ENCODE measurements around the gene CERS5.
"Not testable (repeated sequence)": the region's sequence is repeated elsewhere in the genome, so short reads cannot be mapped to it uniquely, and the experiment has no call there.

The CERS5 gene

DNA sequence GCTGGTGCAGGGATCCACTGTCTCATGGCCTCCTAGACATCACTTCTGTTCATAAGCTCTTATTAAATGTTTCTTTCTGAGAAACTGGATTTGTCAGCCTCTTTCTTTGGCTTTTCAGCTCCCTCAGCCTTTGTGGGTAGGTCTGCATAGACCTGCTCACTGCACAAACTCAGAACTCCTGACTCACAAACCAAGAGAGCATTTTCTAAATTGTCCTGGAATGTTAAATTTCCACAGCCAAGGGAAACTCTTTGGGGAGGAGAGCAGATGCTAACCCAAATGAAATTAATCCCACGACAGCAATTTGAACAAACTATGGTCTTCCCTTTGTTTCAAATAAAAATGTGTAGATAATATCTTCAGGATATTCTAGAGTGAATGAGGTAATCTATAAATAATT lies 19.5 kb upstream of the CERS5 start:
- DNase-seq (ENCODE audit: low read depth), result no peak

DNA sequence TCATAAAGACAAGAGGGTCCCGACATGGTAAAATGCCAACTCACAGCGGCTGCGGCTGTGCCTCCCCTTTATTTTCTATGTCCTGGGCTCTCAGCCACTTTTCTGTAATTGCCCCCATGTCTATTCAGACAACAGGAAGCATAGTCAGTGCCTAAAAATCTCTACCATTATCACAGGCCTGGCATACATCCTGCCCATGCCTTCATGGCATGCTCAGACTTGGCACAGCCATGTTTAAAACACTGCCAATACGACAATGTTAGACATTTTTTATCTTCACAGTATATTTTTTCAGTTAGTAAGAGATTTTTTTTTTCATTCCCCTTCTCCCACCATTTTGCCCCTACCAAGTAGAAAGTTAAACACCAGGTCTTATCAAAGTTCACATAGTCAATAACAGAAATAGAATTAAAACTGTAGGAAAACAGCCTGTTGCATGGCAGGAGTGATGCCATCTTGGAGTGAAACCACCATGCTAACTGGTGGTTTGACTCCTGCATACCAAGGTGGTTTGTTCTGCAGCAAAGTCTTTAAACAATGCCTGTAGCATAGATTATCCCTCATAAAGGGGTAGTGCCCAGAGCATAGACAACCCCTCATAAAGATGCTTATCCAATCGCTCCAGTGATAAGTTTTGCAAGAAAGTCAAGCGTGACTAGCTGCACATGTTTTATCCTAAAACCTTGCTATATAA lies 18.9 kb upstream of the CERS5 start:
- DNase-seq (ENCODE audit: low read depth), result no peak

DNA sequence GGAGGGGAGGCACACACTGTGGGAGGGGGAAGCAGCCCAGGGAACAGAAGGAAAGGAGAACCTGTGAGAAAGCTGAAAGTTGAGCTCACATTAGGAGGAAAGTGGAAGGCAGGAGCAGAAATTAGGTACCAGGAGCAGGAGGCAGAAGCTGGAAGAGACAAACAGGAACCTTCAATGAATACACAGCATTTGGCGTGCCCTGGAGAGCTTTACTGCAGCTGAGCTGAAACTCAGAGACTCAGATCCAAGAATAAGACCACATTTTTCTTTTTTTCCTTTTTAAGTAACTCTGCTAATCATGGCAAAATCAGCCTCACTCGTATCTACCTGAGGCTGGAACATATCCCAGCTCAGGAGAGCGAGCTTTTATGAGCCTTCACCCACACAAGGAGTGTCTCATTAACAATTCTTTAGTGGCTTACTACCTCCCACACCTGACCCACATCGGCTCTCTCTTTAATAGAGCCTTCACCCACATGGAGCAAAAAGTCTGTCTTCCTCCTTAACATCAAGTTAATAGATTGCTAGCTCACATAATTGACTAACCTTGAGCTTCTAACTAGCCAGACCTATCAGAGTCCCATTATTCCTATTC lies 18.2 kb upstream of the CERS5 start:
- DNase-seq (ENCODE audit: low read depth), result no peak

DNA sequence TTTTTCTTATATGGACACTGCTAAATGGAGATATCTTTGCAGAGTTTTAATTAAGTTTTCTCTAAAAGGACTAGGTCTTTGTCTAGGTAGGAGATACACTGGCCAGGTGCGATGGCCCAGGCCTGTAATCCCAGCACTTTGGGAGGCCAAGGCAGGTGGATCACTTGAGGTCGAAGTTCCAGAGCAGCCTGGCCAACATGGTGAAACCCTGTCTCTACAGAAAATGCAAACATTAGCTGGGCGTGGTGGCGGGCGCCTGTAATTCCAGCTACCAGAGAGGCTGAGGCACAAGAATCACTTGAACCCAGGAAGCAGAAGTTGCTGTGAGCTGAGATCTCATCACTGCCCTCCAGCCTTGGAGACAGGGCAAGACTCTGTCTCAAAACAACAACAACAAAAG lies 17.1 kb upstream of the CERS5 start:
- no peak for DNase-seq (ENCODE audit: low read depth)

DNA sequence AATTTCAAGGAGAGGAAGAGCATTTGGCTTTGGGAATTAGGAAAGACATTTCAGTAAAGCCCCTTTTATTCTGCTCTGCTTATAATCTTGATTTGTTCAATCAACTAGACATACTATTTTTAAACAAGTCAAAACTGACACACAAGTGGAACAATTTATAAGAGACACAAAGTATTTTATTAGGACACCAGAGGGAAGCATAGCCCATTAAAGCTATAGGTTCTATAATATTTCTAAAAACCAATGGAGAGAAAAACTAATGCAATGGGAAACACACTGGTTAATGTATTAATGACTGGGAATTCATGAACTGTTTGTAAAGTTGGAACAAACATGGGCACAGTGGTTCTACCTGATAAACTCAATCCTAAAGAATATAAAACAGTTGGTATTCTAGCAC lies 15.3 kb upstream of the CERS5 start:
- no peak for DNase-seq (ENCODE audit: low read depth)

DNA sequence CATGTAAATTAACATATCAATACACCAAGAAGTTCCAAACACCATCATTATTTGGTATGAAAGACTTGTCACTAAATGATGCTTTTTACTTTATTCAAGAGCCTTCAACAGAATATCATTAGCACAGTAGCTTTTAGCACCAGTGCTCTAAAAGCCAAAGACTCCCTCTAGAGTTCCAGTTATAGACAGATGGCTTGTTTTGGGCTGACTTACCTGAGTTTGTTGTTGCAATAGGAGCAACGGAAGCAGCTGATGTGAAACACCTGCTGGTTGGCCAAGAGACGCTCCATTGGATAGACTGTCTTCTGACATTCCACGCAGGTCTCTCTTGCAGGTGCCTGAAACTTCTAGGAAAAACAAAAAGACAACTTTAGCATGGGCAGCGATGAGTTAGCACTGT lies 14.5 kb upstream of the CERS5 start:
- no peak for DNase-seq (ENCODE audit: low read depth)

DNA sequence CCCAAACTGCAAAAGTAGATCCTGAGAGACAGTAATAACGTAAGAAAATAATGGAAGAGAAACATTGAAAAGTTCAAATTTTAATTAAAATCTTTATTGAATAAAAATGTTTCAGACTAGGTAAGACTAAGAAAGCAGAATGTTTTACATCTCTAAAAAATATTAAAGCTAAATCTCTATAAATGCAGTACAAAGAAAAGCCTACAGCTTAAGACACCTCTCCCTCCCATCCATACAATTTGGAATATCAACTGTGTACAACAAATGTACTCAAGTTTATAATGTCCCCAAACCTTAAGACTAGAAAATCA lies 8.5 kb upstream of the CERS5 start:
- no peak for DNase-seq (ENCODE audit: low read depth)

DNA sequence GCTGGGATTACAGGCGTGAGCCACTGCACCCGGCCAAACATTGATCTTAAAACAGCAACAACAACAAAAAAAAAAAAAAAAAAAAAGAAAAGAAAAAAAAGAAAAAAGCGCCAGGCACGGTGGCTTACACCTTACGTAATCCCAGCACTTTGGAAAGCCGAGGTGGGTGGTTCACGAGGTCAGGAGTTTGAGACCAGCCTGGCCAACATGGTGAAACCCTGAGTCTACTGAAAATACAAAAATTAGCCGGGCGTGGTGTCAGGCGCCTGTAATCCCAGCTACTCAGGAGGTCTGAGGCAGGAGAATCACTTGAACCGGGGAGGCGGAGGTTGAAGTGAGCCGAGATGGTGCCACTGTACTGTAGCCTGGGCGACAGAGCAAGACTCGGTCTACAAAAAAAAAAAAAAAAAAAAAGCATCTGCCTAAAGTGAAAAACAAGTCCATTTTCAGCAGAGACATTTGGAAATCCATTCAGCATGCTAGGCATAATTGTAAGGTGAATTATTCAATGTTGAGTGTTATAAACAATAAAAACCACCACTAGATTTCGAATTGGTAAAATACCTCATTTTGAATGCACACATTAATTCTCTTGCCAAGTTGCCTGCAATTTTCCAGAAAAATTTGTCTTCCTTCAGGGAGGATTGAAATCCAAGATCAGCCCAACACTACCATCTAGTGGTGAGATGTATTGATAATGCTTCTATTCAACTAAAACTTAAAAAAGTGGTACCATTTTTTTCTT lies 8.0 kb upstream of the CERS5 start:
- DNase-seq (ENCODE audit: low read depth), result no peak

DNA sequence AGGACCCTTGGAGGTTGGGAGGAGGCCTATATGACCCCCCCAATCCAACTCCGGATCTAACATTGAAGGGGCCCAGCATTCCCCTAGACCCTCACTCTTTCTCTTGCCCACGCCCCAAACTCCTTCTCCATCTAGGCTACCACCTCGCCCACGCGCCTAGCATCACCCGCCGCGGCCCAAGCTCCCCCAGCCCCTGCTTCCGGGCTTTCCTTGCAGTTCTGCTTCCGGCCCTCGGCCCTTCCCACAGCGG lies 445 bp downstream of the CERS5 start:
- DNase-seq (ENCODE audit: low read depth), result no peak

DNA sequence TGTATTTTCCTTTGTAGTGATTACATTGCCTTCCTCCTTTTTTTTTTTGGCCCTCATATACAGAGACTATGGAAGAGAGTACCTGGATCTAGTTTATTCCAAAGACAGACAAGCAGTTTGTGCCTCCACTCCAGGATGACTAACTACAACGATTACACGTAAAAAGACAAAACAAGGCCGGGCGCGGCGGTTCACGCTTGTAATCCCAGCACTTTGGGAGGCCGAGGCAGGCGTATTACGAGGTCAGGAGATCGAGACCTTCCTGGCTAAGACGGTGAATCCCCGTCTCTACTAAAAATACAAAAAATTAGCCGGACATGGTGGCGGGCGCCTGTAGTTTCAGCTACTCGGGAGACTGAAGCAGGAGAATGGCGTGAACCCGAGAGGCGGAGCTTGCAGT lies 2.2 kb downstream of the CERS5 start:
- DNase-seq (ENCODE audit: low read depth), result no peak

DNA sequence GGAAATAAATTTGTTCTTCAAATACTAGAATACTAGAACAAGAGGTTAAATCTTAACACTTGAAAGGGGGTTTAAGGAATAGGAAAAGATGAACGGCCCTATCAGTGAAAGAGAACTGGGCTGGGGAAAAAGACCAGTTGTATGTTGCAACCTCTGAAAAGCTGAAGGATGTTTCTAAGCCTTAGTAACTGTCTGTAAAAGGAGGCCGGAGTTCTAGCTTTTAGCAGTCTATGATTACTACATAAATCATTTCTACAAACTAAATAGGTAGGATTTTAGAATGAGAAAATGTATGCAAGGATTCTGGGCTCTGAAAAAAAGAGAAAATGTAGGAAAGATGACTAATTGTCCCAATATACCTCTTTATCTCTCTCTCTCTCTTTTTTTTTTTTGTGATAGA lies 4.9 kb downstream of the CERS5 start:
- no peak for DNase-seq (ENCODE audit: low read depth)

DNA sequence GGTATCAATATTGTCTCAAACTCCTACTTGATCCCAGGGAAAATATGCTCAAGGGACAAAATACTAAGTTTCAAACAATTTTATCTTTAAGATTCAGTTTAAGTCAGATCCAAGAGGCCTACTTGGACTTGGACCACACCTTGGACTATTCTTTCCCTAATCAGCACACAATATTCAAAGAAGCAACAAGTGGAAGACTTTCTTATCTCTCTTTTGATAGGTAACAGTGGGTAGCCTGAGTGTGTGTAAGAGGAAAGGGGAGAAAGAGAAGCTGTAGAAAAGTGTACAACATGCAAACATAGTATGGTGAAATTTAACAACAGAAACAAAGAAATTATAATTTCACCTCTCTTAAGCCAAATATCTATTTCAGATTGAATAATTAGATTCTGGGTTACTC lies 6.5 kb downstream of the CERS5 start:
- no peak for DNase-seq (ENCODE audit: low read depth)

DNA sequence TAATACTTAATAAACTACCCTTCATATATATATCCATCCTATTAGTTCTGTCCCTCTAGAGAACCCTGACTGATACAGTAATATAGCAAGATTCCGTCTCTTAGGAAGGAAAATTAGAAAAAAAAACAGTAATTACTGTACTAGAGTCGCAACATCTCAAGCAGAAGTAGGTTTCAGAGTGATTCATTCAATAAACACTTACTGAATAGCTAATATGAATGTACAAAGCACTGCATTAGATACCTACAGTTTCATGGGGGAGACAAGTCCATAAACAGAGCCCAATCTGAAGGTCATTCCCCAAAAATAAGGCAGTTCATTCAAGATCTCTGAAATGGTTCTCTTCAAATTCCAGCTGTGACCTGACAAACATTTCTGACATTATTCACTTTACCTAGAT lies 9.9 kb downstream of the CERS5 start:
- no peak for DNase-seq (ENCODE audit: low read depth)

DNA sequence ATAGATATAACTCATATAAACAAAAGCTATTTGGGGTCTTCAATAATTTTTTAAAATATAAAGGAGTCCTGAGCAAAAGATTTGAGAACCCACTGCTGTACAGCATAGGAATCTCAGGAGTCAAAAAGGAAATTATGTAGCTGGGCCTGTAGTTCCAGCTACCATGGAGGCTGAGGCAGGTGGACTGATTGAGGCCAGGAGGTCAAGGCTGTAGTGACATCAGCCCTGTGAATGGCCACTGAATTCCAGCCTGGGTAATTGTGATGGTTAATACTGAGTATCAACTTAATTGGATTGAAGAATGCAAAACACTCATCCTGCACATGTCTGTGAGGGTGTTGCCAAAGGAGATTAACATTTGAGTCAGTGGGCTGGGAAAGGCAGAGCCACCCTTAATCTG lies 10.5 kb downstream of the CERS5 start:
- DNase-seq (ENCODE audit: low read depth), result no peak

DNA sequence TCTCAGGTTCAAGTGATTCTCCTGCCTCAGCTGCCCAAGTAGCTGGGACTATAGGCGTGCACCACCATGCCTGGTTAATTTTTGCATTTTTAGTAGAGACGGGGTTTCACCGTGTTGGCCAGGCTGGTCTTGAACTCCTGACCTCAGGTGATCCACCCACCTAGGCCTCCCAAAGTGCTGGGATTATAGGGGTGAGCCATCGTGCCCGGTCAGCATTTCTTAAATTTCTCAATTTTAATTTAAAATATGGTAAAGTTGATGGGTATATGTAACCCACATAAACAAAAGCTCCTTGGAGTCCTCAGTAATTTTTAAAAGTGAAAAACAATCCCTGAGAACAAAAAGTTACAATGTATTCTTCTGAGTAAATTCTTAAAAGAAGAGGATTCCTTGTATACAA lies 12.2 kb downstream of the CERS5 start:
- DNase-seq (ENCODE audit: low read depth), result not testable (repeated sequence)

DNA sequence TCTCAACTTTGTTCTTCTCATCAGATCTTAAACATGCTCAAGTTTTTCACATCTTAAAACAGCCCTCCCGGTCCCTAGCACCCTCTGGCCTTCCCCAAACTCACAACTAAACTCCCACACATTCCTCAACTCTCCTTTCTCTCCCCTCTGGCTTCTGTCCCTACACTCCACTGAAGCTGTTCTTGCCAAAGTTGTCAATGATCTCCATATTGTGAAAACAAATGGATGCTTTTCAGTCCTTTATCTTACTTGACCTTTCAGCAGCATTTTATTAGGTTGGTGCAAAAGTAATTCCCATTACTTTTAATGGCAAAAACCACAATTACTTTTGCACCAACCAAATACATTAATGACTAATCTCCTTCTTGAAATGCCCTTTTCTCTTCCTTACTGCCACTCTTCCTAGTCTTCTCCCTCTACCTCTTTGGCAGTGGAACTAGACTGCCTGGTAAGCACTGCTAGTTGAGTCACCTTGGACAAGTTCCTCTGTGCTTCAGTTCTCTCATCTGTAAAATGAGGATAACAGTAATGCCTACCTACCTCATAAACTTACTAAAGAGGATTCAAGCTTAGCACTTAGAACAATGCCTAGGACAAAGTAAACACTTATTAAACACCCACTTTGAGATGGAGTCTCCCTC lies 16.0 kb downstream of the CERS5 start:
- no peak for DNase-seq (ENCODE audit: low read depth)

DNA sequence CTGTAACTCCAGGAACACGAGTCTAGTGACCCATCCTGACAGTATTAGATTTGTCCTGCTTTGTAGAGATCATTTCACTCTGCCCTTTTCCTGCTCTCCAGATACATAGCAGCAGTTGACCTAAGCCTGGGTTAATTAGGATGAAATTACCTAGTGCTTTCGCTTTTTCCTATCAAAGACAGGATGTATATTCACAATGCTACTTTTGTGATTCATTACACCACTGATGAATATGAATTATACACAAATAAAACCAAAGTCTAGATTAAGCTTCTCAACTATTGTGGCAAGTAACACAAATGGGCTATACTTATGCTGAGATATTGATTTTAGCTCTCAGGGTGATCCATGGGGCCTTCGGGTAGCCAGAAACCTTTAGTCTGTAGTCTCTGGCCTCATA lies 17.9 kb downstream of the CERS5 start:
- no peak for DNase-seq (ENCODE audit: low read depth)

DNA sequence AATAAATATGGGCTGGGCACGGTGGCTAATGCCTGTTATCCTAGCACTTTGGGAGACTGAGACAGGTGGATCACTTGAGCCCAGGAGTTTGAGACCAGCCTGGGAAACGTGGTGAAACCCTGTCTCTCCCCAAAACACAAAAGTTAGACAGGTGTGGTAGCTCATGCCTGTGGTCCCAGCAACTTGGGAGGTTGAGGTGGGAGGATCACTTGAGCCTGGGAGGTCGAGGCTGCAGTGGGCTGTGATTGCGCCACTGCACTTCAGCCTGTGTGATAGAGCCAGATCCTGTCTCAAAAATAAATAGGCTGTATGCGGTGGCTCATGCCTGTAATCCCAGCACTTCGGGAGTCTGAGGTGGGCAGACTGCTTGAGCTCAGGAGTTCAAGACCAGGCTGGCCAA lies 19.2 kb downstream of the CERS5 start:
- DNase-seq (ENCODE audit: low read depth), result not testable (repeated sequence)

DNA sequence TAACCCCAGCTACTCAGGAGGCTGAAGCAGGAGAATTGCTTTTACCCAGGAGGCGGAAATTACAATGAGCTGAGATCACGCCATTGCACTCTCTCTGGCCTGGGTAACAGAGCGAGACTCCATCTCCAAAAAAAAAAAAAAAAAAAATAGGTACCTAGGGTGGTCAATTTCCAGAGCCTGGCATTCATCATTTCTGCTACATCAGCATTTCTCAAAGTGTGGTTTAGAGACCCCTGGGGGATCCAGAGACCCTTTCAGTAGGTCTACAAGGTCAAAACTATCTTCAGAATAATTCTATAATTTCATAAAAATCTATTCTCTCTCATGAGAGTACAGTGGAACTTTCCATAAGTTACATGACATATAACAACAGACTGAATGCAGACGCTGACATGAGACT lies 19.9 kb downstream of the CERS5 start:
- DNase-seq (ENCODE audit: low read depth), result no peak

DNA sequence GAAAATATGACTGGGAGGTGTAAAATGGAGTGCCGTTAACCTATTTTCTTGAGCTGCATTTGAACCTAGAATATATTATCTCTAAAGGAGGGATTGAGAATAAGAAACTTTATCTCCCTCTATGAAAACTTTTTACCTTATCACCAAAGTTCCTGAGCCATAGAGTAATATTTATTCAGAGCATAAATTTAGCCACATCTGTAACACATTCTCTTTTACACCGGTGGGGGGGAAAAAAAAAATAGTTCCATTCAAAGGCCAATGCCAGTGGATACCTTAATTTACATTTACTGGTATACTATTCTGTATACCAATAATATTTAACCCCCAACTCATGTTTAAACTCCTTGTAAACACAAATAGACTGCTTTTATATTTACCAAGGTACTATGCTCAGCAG lies 21.7 kb downstream of the CERS5 start:
- DNase-seq (ENCODE audit: low read depth), result no peak

DNA sequence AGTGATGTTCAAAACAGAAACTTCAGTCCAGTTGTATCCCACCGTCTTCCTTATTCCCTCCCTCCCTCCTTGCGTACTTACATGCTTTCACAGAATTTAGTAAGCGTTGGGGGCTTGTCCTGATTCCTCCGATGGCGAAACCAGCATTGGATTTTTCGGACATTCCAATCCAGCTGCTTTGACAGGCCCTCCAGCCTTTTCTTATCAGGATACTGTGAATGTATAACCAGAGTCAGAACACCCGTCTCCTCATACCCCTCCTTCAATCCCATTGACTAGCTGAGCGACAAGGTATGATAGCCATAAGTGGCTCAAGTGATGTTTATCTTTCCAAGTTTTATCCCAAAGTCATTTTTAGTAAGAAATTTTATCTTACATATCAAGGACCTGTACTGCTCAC lies 24.2 kb downstream of the CERS5 start:
- no peak for DNase-seq (ENCODE audit: low read depth)

DNA sequence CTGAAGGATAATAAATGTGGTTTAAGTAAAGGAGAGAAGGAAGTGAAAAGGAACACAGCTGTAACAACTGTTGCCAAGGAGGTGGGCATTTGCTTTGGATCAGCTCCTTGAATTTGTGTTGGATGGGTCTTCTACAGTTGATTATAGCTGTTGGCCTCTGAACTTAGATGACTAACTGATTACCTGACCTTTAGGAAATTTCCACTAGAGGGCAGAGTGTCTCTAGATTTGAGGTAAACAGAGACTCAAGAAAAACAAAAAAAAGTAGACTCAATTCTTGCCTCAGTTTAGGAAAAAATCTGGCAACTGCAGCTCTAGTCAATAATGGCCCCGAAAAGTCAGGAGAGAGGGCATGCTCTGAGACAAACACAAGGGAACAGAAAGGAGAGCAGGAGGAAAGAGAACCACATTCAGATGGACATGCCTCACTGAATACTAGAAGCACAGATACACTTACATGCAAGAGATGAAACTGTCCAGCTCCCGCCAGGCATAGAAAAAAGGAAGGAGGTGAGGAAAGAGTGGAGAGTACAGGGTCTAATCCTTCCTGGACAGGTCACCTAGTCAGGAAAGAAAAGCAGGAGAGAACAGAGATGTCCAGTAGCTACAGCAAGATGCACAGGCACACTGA lies 34.5 kb downstream of the CERS5 start:
- DNase-seq (ENCODE audit: low read depth), result no peak

DNA sequence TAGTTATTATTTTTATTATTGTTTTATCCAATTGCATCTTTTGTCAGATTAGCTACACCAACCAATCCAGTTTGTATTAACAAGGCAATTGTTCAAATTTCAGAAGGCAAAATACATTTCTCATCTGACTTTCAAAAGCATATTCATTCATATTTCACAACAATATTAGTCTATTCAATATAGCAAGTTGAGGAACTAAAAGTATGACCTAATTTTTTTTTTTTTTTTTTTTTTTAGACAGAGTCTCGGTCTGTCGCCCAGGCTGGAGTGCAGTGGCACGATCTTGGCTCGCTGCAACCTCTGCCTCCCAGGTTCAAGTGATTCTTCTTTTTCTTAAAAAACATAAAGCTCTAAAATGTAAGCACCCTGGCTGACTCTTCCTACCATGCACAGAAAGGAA lies 37.9 kb downstream of the CERS5 start:
- no peak for DNase-seq (ENCODE audit: low read depth)
